Measurements from ENCODE around the gene RRBP1. TPM values are rescaled to one million over a fixed set of nuclear protein-coding genes. Genes with fewer than 3 reads are reported as not detected.

RRBP1 gene
- total and polyA plus RNA-seq, 2 donors (not counting 3 experiments of a cell fraction or from before 2014, with no cell fraction given), result 50.3 to 236 TPM

DNA sequence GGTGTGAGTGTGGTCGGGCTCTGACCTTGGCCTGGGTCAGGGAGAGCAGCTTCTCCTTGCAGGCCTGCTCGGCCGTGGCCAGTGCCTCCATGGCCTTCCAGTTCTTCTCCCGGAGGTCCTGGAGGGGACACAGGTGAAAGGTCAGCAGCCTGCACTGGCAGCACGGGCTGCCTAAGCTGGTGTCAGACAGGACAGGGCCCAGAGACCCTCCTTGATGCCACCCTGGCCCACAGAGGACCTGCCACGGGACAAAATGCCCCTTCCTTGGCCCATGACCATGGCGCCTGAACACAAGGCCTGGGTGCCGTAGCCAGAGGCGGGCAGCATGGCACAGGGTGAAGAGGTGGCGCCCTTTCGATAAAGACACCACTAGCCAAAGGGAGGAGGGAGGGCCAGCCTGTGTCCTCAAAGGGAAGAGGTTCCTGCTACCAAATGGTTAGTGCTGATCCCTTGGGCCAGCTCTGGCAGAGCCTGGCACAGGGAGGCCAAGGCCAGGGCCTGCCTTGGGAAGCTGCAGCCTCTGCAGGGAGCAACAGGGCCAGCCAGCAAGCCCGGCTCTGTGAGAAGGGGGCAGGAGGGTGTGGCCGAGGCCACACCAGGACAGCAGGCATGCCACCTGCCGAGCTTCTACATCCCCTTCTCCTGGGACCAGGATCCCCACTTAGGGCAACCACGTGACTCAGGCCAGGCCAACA is 57.3 kb downstream of the RRBP1 start:
- Histone ChIP-seq H3K4me1 (ENCODE audit: control insufficient read depth, extremely low read depth, insufficient read depth, low read length) (no peaks in the 10 kb centered on the region), H3K9me3 (replicated peaks; ENCODE audit: control insufficient read depth, insufficient read depth, low read length) (no peaks in the 10 kb centered on the region), H3K27ac (ENCODE audit: insufficient read depth, low read depth, low read length) (no peak overlapping the region), H3K79me2 (ENCODE audit: control insufficient read depth, insufficient read depth, low read length) (no peaks in the 10 kb centered on the region), H3K4me3 (replicated peaks in 1 of 3; ENCODE audit: insufficient read depth in 1 of 3, low read depth in 1 of 3, low read length in 3 of 3) (no peak overlapping the region), H3K36me3 (ENCODE audit: control insufficient read depth in 2 of 2, extremely low read depth in 1 of 2, insufficient read depth in 2 of 2, low read length in 2 of 2) (peaks cover 10 to 93% of the 10 kb centered on the region in 2 experiments), H3K27me3 (ENCODE audit: control insufficient read depth in 2 of 2, insufficient read depth in 2 of 2, low read length in 2 of 2) (no peaks in the 10 kb centered on the region), H4K20me1 (replicated peaks; ENCODE audit: control insufficient read depth, extremely low read depth, insufficient read depth, low read length) (no peaks in the 10 kb centered on the region), H3K9ac (replicated peaks; ENCODE audit: extremely low read depth, insufficient read depth, low read length) (no peak overlapping the region), H3K9me1 (replicated peaks; ENCODE audit: control insufficient read depth, extremely low read depth, insufficient read depth, low read length) (no peaks in the 10 kb centered on the region), H3K4me2 (ENCODE audit: insufficient read depth, low read length) (no peak overlapping the region), H2AFZ (ENCODE audit: low read depth, low read length) (no peak overlapping the region)
- POLR2A ChIA-PET, result no interaction called here
- CTCF ChIA-PET, result interaction anchor here (1.7 kb wide), 1 partner anchor 88 kb away, joined by 6 read pairs; no protein-coding TSS in a partner anchor
- dilution Hi-C loops (cut with MboI; ENCODE audit: extremely low pct_ligation_motif_present, low sequenced_read_pairs), result no loop called here
- FAIRE-seq (no peak), DNase-seq (ENCODE audit: low read depth, low spot score) (no peak)
- TF ChIP-seq, protein P1, sequence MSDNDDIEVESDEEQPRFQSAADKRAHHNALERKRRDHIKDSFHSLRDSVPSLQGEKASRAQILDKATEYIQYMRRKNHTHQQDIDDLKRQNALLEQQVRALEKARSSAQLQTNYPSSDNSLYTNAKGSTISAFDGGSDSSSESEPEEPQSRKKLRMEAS (IDR thresholded peaks at IDR 0.05; ENCODE audit: insufficient read depth, insufficient read length), result no peak
- TF ChIP-seq GATA2 (IDR thresholded peaks at IDR 0.05; ENCODE audit: insufficient read depth, insufficient read length, low read depth, low read length) (no peak), CTCF (IDR thresholded peaks at IDR 0.05; ENCODE audit: extremely low read depth in 1 of 2, insufficient read depth in 1 of 2, low read depth in 1 of 2, low read length in 2 of 2) (no peak), EZH2 (IDR thresholded peaks at IDR 0.05; ENCODE audit: borderline replicate concordance, low read depth, low read length, severe bottlenecking) (no peak), POLR2AphosphoS5 (IDR thresholded peaks at IDR 0.05; ENCODE audit: insufficient read depth, low read depth, low read length) (no peak)
- BruUV-seq (replicated peaks), result no TSS peak
- intact Hi-C loops (cut with micrococcal nuclease), result no loop called here
